Measurements from ENCODE around the gene DNAH17. TPM values are rescaled to one million over a fixed set of nuclear protein-coding genes. Genes with fewer than 3 reads are reported as not detected.

The DNAH17 gene
- polyA plus RNA-seq, 3 donors from 2014 or later: 0.09 TPM; not detected in 2

Other genes with a start within 250 kb of the DNAH17 start
- gene SOCS3, start 217.3 kb downstream of the DNAH17 start, polyA plus RNA-seq: 10 to 100 TPM in 2 of 3 donors, 1 to 10 TPM in 1; 9.0 to 15.4 (median 10.6) TPM
- 10 to 100 TPM; 17.0 to 27.5 (median 27.2) TPM for gene PGS1, start 198.7 kb downstream of the DNAH17 start, polyA plus RNA-seq
- 100 to 1,000 TPM; 176 to 336 (median 233) TPM for gene CYTH1, start 204.9 kb upstream of the DNAH17 start, polyA plus RNA-seq